HUES64 (cell line): Measurements from ENCODE around the gene HSF4.
A peak's percentile ranks its signal among the peaks of the same experiment; 100 is the strongest.

Experiments used
- H3K27ac ChIP-seq: 2 replicates; pipeline ENCODE4 v1.7.0; 2013; ENCODE audit warnings: low read depth, low read length, inconsistent platforms
- H3K27me3 ChIP-seq: 2 replicates; pipeline ENCODE4 v1.6.1; 2013; ENCODE audit warnings: mild to moderate bottlenecking, low read length; ENCODE audit not compliant: insufficient read depth
- H3K36me3 ChIP-seq: 2 replicates; pipeline ENCODE4 v1.6.1; 2013; ENCODE audit warnings: mild to moderate bottlenecking, low read length; ENCODE audit not compliant: insufficient read depth
- H3K4me1 ChIP-seq: 2 replicates; pipeline ENCODE4 v1.6.1; 2013; ENCODE audit warnings: mild to moderate bottlenecking, low read length, moderate library complexity; ENCODE audit not compliant: insufficient read depth
- H3K4me3 ChIP-seq: 2 replicates; pipeline ENCODE4 v1.5.1; 2013; ENCODE audit warnings: mild to moderate bottlenecking, low read length, moderate library complexity
- H3K9ac ChIP-seq: 2 replicates; pipeline ENCODE4 v1.6.1; 2013; ENCODE audit warnings: mild to moderate bottlenecking, low read depth, low read length
- H3K9me3 ChIP-seq: 2 replicates; pipeline ENCODE4 v1.6.1; 2013; ENCODE audit warnings: low read depth, low read length; ENCODE audit not compliant: insufficient read depth
- WGBS: fragments of 150-250, 120-280 bp; methylation state at CpG from one replicate; pipeline ENCODE4 v1.1.7; 2013; ENCODE audit warnings: missing lambda C conversion rate; 5-methylcytosine and 5-hydroxymethylcytosine counted together

HSF4 gene

DNA sequence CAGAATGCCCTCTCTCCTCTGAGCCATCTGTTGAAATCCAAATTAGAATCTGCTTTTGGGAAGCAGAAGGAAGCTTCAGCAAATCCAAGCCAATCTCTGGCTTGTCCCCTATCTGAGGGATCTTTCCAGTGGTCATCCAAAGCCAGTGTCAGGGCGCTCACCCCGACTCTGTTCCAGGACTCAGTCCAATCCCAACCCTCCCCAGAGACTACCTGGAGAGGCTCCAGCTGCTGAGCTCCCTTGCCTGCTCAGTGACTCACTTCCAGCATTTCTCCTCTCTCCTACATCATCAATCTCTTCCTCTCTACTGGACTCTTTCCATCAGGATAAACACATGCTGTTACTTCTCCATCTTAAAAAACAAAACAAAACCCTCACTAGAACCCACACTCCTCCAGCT lies 16.8 kb downstream of the HSF4 start:
- Histone ChIP-seq H3K4me1 (no peaks in the 10 kb centered on the region), H3K27ac (no peak overlapping the region), H3K27me3 (peaks cover 48% of the 10 kb centered on the region), H3K9me3 (no peaks in the 10 kb centered on the region), H3K36me3 (no peaks in the 10 kb centered on the region), H3K4me3 (no peak overlapping the region), H3K9ac (no peak overlapping the region)
- WGBS, result 94% methylated on average over 2 of the region's 2 CpGs

DNA sequence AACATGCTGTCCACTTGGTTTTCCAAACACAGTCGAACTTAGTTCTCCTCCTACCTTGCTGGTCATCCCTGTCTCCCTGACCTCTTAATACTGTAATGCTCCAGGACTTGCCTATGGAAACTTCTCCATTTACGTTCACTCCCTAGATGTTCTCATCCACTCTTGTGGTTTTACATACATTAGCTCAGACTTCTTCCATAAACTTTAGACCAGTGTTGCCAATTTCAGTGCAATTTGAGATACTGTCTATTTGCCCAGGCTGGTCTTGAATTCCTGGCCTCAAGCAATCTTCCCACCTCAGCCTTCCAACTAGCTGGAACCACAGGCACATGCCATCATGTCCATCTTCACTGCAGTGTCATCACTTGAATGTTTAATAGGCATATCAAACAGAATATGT lies 17.7 kb downstream of the HSF4 start:
- Histone ChIP-seq H3K9ac (no peak overlapping the region), H3K9me3 (no peaks in the 10 kb centered on the region), H3K4me3 (no peak overlapping the region), H3K36me3 (no peaks in the 10 kb centered on the region), H3K27ac (no peak overlapping the region), H3K4me1 (peaks cover 4% of the 10 kb centered on the region; the same call in 1 of the 2 replicates), H3K27me3 (peaks cover 44% of the 10 kb centered on the region)
- 89% methylated on average over 2 of the region's 2 CpGs for WGBS

GRCh38 chr16:67183284-67183626 lies 18.7 kb downstream of the HSF4 start:
- no peaks in the 10 kb centered on the region for H3K36me3 ChIP-seq
- 8% methylated on average over 11 of the region's 11 CpGs for WGBS
- H3K4me3 ChIP-seq, result peak overlapping the region; percentile 91
- H3K27ac ChIP-seq, result no peak overlapping the region
- H3K4me1 ChIP-seq, result peaks cover 4% of the 10 kb centered on the region; the same call in 1 of the 2 replicates
- H3K9ac ChIP-seq, result no peak overlapping the region
- no peaks in the 10 kb centered on the region for H3K9me3 ChIP-seq
- H3K27me3 ChIP-seq, result peaks cover 36% of the 10 kb centered on the region

GRCh38 chr16:67183627-67184452 lies 19.3 kb downstream of the HSF4 start, which contains the start of gene MATCAP1:
MATCAP1 (minus strand) TSS chr16:67183963; CDS start chr16:67180610, 3,353 bp downstream.
- H3K4me3 ChIP-seq, result peak within 1 kb of the TSS; percentile 91
- peak within 1 kb of the TSS; percentile 96 for H3K9ac ChIP-seq
- peak within 1 kb of the TSS; percentile 97 for H3K27ac ChIP-seq
- WGBS, result under 1% methylated on average over 77 of the region's 77 CpGs
- H3K9me3 ChIP-seq, result no peaks in the 10 kb centered on the region
- peaks cover 4% of the 10 kb centered on the region; the same call in 1 of the 2 replicates for H3K4me1 ChIP-seq
- H3K27me3 ChIP-seq, result peaks cover 31% of the 10 kb centered on the region
- H3K36me3 ChIP-seq, result no peaks in the 10 kb centered on the region

GRCh38 chr16:67184453-67184994 lies 20.0 kb downstream of the HSF4 start:
- peaks cover 4% of the 10 kb centered on the region; the same call in 1 of the 2 replicates for H3K4me1 ChIP-seq
- no peak overlapping the region for H3K9ac ChIP-seq
- WGBS, result 10% methylated on average over 59 of the region's 59 CpGs
- no peaks in the 10 kb centered on the region for H3K9me3 ChIP-seq
- H3K36me3 ChIP-seq, result no peaks in the 10 kb centered on the region
- peak overlapping the region; percentile 91 for H3K4me3 ChIP-seq
- peaks cover 29% of the 10 kb centered on the region for H3K27me3 ChIP-seq
- no peak overlapping the region for H3K27ac ChIP-seq

DNA sequence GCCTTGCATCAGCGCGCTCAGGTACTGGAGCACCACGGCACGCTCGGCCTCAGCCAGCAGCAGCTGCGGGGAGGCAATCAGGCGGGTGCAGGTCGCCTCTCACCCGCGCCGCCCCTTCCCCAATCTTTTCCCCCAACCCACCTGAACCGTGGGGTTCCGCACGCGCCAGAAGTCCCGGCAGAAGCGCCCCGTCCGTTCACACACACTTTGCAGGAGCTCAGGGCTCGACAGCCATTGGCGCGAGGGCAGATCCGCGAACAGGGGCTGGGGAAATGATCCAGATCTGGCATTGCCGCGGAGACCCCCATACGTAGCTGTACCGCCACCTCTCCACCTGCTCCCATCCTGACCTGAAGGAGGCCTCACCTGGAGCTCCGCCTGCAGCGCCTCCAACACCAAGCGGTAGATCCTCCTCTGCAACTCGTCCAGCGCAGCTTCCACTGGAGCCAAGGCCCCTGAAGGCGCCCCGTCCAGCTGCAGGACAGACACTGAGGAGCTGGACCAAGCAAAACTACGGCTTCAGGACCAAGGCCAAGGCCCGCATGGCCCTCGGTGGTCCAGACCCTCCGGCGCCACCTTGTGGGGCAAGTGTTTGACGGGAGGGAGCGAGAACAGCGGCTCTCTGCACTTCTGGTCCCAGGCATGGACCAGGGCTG lies 20.6 kb downstream of the HSF4 start:
- no peaks in the 10 kb centered on the region for H3K36me3 ChIP-seq
- peaks cover 4% of the 10 kb centered on the region; the same call in 1 of the 2 replicates for H3K4me1 ChIP-seq
- peaks cover 29% of the 10 kb centered on the region for H3K27me3 ChIP-seq
- no peak overlapping the region for H3K9ac ChIP-seq
- H3K9me3 ChIP-seq, result no peaks in the 10 kb centered on the region
- H3K27ac ChIP-seq, result no peak overlapping the region
- H3K4me3 ChIP-seq, result peak overlapping the region; percentile 91; the same call in 1 of the 2 replicates
- WGBS, result 18% methylated on average over 43 of the region's 43 CpGs

GRCh38 chr16:67185651-67186134 lies 21.1 kb downstream of the HSF4 start:
- H3K4me3 ChIP-seq, result no peak overlapping the region
- 14% methylated on average over 11 of the region's 12 CpGs for WGBS
- H3K36me3 ChIP-seq, result no peaks in the 10 kb centered on the region
- peaks cover 29% of the 10 kb centered on the region for H3K27me3 ChIP-seq
- no peak overlapping the region for H3K9ac ChIP-seq
- no peak overlapping the region for H3K27ac ChIP-seq
- no peaks in the 10 kb centered on the region for H3K9me3 ChIP-seq
- peaks cover 4% of the 10 kb centered on the region; the same call in 1 of the 2 replicates for H3K4me1 ChIP-seq

DNA sequence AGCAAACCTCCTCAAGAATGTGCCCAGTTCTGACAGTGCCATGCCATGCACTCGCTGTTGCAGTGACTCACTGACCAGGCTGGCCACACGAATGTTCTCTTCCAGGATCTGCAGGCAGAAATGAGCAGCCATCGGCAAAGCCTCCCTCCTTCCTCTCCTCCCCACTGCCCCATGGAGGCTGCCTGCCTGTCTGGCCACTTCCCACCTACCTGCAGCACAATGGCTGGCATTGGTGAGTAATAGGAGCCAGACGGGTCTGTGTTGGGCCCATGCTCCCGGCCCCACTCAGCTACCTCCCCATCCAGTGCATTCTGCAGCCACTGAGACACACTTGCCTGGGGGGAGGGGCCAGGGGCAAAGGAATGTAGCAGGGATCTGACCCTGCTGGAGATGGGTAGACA lies 22.0 kb downstream of the HSF4 start:
- Histone ChIP-seq H3K27ac (no peak overlapping the region), H3K36me3 (no peaks in the 10 kb centered on the region), H3K27me3 (peaks cover 29% of the 10 kb centered on the region), H3K9ac (no peak overlapping the region), H3K4me3 (no peak overlapping the region), H3K4me1 (peaks cover 4% of the 10 kb centered on the region; the same call in 1 of the 2 replicates), H3K9me3 (no peaks in the 10 kb centered on the region)
- WGBS, result 60% methylated on average over 5 of the region's 5 CpGs

DNA sequence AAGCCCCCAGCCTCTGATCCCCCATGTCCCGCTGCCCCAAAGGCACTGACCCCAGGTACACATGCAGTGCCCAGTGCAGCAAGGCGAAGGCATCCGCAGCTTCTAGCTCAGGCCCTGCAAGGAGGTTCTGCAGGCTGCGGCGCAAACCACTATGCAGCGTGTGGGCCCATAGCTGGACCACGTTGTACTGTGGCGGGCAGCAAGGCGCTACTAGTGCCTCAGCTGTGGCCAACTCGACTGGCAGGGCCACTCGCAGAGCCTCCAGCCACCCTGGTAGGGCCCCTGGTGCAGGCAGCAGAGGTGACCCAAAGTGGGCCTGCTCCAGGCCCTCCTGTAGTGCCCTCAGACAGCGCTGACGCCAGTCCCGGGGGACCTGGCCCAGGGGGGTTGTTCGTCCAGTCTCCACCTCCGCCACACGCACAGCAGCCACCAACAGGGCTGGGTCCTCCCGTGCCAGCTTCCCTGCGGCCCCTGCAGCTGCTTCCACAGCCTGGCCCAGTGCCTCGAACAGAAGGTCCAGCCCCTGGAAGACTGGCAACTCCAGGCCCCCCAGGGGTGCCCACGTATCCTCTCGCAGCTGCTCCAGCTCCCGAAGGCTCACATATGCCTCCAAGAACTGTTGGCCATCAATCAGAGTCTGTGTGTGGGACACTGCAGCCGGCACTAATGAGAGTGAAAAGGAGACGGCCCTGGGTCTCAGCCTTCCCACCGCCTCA lies 22.8 kb downstream of the HSF4 start:
- 93% methylated on average over 26 of the region's 26 CpGs for WGBS

GRCh38 chr16:67188323-67188722 lies 23.8 kb downstream of the HSF4 start:
- Histone ChIP-seq H3K27ac (no peak overlapping the region), H3K27me3 (peaks cover 29% of the 10 kb centered on the region), H3K4me3 (no peak overlapping the region), H3K9ac (no peak overlapping the region), H3K9me3 (no peaks in the 10 kb centered on the region), H3K4me1 (peaks cover 9% of the 10 kb centered on the region; the same call in 1 of the 2 replicates), H3K36me3 (peaks cover 3% of the 10 kb centered on the region; the same call in 1 of the 2 replicates)
- 91% methylated on average over 4 of the region's 4 CpGs for WGBS

More for the DNA sequence above, 22.8 kb downstream of the HSF4 start:
- Histone ChIP-seq H3K9ac (no peak overlapping the region), H3K4me3 (no peak overlapping the region), H3K36me3 (no peaks in the 10 kb centered on the region), H3K27me3 (peaks cover 29% of the 10 kb centered on the region), H3K9me3 (no peaks in the 10 kb centered on the region), H3K4me1 (peaks cover 4% of the 10 kb centered on the region; the same call in 1 of the 2 replicates), H3K27ac (no peak overlapping the region)
